Fibroblast of lung (primary cell): ENCODE data around the gene SLC9A1.

Experiments
- EZH2 ChIP-seq: IDR thresholded peaks from 2 replicates; pipeline ENCODE4 v1.5.1; 2012; ENCODE audit warnings: low read length, control low read depth, mild to moderate bottlenecking; ENCODE audit errors: missing control alignments
- TF ChIP-seq, protein P1 (sequence below), 2 donors: IDR thresholded peaks in 1 of 2; conservative IDR thresholded peaks in 1 of 2; 1 replicate in 1 of 2; 2 replicates in 1 of 2; pipeline ENCODE4 v1.5.1; 2011 to 2012; ENCODE audit warnings: low read length in 2 of 2, control low read depth in 1 of 2, inconsistent platforms in 1 of 2, low read depth in 1 of 2, mild to moderate bottlenecking in 1 of 2

DNA sequence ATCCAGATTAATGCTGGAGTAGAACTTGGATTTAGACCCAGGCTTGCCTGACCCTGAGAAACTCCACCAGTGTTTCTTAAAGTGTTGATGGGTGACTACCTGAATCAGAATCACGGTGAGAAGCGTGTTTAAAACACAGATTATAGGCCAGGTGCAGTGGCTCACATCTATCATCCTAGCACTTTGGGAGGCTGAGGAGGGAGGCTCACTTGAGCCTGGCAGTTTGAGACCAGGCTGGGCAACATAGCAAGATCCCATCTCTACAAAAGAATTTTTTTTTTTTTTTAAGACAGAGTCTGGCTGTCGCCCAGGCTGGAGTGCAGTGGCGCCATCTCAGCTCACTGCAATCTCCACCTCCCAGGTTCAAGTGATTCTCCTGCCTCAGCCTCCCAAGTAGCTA, 86.0 kb downstream of the SLC9A1 start:
- TF ChIP-seq, protein P1, sequence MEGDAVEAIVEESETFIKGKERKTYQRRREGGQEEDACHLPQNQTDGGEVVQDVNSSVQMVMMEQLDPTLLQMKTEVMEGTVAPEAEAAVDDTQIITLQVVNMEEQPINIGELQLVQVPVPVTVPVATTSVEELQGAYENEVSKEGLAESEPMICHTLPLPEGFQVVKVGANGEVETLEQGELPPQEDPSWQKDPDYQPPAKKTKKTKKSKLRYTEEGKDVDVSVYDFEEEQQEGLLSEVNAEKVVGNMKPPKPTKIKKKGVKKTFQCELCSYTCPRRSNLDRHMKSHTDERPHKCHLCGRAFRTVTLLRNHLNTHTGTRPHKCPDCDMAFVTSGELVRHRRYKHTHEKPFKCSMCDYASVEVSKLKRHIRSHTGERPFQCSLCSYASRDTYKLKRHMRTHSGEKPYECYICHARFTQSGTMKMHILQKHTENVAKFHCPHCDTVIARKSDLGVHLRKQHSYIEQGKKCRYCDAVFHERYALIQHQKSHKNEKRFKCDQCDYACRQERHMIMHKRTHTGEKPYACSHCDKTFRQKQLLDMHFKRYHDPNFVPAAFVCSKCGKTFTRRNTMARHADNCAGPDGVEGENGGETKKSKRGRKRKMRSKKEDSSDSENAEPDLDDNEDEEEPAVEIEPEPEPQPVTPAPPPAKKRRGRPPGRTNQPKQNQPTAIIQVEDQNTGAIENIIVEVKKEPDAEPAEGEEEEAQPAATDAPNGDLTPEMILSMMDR (conservative IDR thresholded peaks at IDR 0.05 in 1 of 2, IDR thresholded peaks at IDR 0.05 in 1 of 2; ENCODE audit: low read depth in 1 of 2, low read length in 2 of 2) = no peak
- TF ChIP-seq EZH2 = no peak
